GM12878 (cell line): ENCODE measurements around the gene CYSTM1. TPM values are rescaled to one million over a fixed set of nuclear protein-coding genes. Genes with fewer than 3 reads are reported as not detected.

Experiments used
- ATAC-seq: fragments of 200-7000 bp; cut with Tn5 transposase; 3 replicates; pipeline ENCODE4 v1.9.1; 2020; ENCODE audit warnings: mild to moderate bottlenecking, moderate library complexity
- BruUV-seq: library from RNA; stranded (reverse); fragments of 400-500 nt; replicated peaks from 2 replicates; lab custom pipeline; 2021; lab: Mats Ljungman, UMichigan
- CTCF ChIA-PET: fragments of 300-600 bp; sonication (Branson Sonifier 250); formaldehyde crosslinking; extraction: SDS; loops from one replicate; lab custom pipeline; 2021; ENCODE audit warnings: inconsistent platforms; lab: Yijun Ruan, JAX
- POLR2A ChIA-PET: fragments of 350-600 bp; formaldehyde crosslinking; extraction: SDS; loops from one replicate; lab custom pipeline; 2021; ENCODE audit warnings: inconsistent platforms; lab: Charles Lee
- RAD21 ChIA-PET: fragments of 300-600 bp; sonication (Branson Sonifier 250); formaldehyde crosslinking; loops from one replicate; lab custom pipeline; 2023; ENCODE audit warnings: antibody characterized with exemption; ENCODE audit not compliant: unreplicated experiment; lab: Charles Lee
- SMC1A ChIA-PET: fragments of 300-600 bp; sonication (Branson Sonifier 250); formaldehyde crosslinking; loops from one replicate; lab custom pipeline; 2023; ENCODE audit not compliant: unreplicated experiment, uncharacterized antibody; lab: Charles Lee
- DNase-seq: peaks from one replicate; pipeline ENCODE4 v3.0.0-alpha.2; 2011; ENCODE audit warnings: low read depth, low spot score
- FAIRE-seq: peaks from 3 replicates; lab custom pipeline; 2011; peaks lifted over from hg19 to GRCh38; lab: Jason Lieb, UNC
- H2AFZ ChIP-seq: 2 replicates; pipeline ENCODE4 v1.6.0; 2011; ENCODE audit warnings: low read depth, low read length, control low read depth; ENCODE audit not compliant: control insufficient read depth
- H3K27ac ChIP-seq: 2 replicates; pipeline ENCODE4 v1.5.1; 2011; ENCODE audit warnings: control low read depth; ENCODE audit not compliant: control insufficient read depth, insufficient read depth
- H3K27me3 ChIP-seq, 2 experiments: replicated peaks in 1 of 2; 2 replicates each; pipeline versions ENCODE4 v1.6.0 to v1.6.1; 2011; ENCODE audit warnings: low read length in 1 of 2; ENCODE audit not compliant: control insufficient read depth in 2 of 2, insufficient read depth in 2 of 2
- H3K36me3 ChIP-seq, 2 experiments: 2 replicates each; pipeline ENCODE4 v1.5.1; 2011; ENCODE audit warnings: low read length in 1 of 2; ENCODE audit not compliant: control insufficient read depth in 2 of 2, insufficient read depth in 2 of 2
- H3K4me1 ChIP-seq: 2 replicates; pipeline ENCODE4 v1.6.1; 2011; ENCODE audit warnings: mild to moderate bottlenecking, low read length, moderate library complexity, mixed read lengths; ENCODE audit not compliant: control insufficient read depth, insufficient read depth
- H3K4me2 ChIP-seq: 2 replicates; pipeline ENCODE4 v1.6.0; 2011; ENCODE audit warnings: control low read depth; ENCODE audit not compliant: control insufficient read depth, insufficient read depth
- H3K4me3 ChIP-seq: fragments of 200-600 bp; sonication (generic); 2 replicates; pipeline ENCODE4 v1.5.1; 2016
- H3K79me2 ChIP-seq: 2 replicates; pipeline ENCODE4 v1.6.0; 2011; ENCODE audit warnings: low read length; ENCODE audit not compliant: control insufficient read depth, insufficient read depth
- H3K9ac ChIP-seq: 2 replicates; pipeline ENCODE4 v1.8.0; 2011; ENCODE audit warnings: low read length, control low read depth, mixed read lengths; ENCODE audit not compliant: control insufficient read depth, insufficient read depth
- H3K9me3 ChIP-seq: replicated peaks from 3 replicates; pipeline ENCODE4 v1.5.1; 2011; ENCODE audit warnings: mild to moderate bottlenecking, low read length; ENCODE audit not compliant: control insufficient read depth, insufficient read depth
- H4K20me1 ChIP-seq: 2 replicates; pipeline ENCODE4 v1.6.0; 2011; ENCODE audit not compliant: control insufficient read depth, insufficient read depth
- BMI1 ChIP-seq: fragments of 450-650 bp; IDR thresholded peaks from 2 replicates; pipeline ENCODE4 v1.6.1; 2016; ENCODE audit warnings: mild to moderate bottlenecking, moderate library complexity, borderline replicate concordance
- DPF2 ChIP-seq: fragments of 450-650 bp; IDR thresholded peaks from 2 replicates; pipeline ENCODE4 v1.6.1; 2017; ENCODE audit warnings: mild to moderate bottlenecking
- FOS ChIP-seq: IDR thresholded peaks from 3 replicates; pipeline ENCODE4 v1.6.1; 2011; ENCODE audit warnings: borderline replicate concordance; ENCODE audit not compliant: insufficient read length; ENCODE audit errors: extremely low read depth
- MEF2A ChIP-seq: IDR thresholded peaks from 2 replicates; pipeline ENCODE4 v1.6.1; 2011; ENCODE audit warnings: low read depth, mild to moderate bottlenecking, low read length, moderate library complexity; ENCODE audit not compliant: insufficient read depth
- NRF1 ChIP-seq: conservative IDR thresholded peaks from 2 replicates; pipeline ENCODE4 v1.6.1; 2011; ENCODE audit warnings: mild to moderate bottlenecking, low read depth, low read length, improper control_type of control experiment
- SMAD1 ChIP-seq: fragments of 450-650 bp; IDR thresholded peaks from 2 replicates; pipeline ENCODE4 v1.6.1; 2018; ENCODE audit warnings: mild to moderate bottlenecking, low read depth; ENCODE audit not compliant: partially characterized antibody
- SMC3 ChIP-seq: IDR thresholded peaks from 2 replicates; pipeline ENCODE4 v1.6.1; 2011; ENCODE audit warnings: low read length, improper control_type of control experiment, borderline replicate concordance
- SUPT20H ChIP-seq: IDR thresholded peaks from 2 replicates; pipeline ENCODE4 v1.6.1; 2011; ENCODE audit warnings: low read depth, mild to moderate bottlenecking, low read length, moderate library complexity, borderline replicate concordance; ENCODE audit not compliant: control insufficient read depth
- TAF1 ChIP-seq: IDR thresholded peaks from 2 replicates; pipeline ENCODE4 v1.6.1; 2011; ENCODE audit warnings: mild to moderate bottlenecking, low read depth, low read length, borderline replicate concordance
- USF1 ChIP-seq: IDR thresholded peaks from 2 replicates; pipeline ENCODE4 v1.6.1; 2011; ENCODE audit warnings: borderline replicate concordance, low read depth, mild to moderate bottlenecking, moderate library complexity, mixed read lengths, low read length; ENCODE audit not compliant: insufficient read depth; ENCODE audit errors: extremely low read length
- ZNF24 ChIP-seq: fragments of 450-650 bp; IDR thresholded peaks from 2 replicates; pipeline ENCODE4 v1.6.1; 2017; ENCODE audit warnings: antibody characterized with exemption, mild to moderate bottlenecking
- WGBS: methylation state at CpG from one replicate; pipeline ENCODE4 v1.1.6; 2016; ENCODE audit warnings: low lambda C conversion rate; ENCODE audit not compliant: insufficient replicate concordance, insufficient coverage; ENCODE audit errors: missing lambda C conversion rate; 5-methylcytosine and 5-hydroxymethylcytosine counted together
- in situ Hi-C: fragments of 300-500 bp; cut with MboI; formaldehyde crosslinking; loops from 9 replicates; pipeline ENCODE4 v1.14.3; 2018; ENCODE audit warnings: mixed read lengths
- intact Hi-C: fragments of 100-400 bp; cut with micrococcal nuclease; formaldehyde crosslinking; loops from one replicate; pipeline ENCODE4 v1.14.2; 2022; ENCODE audit not compliant: unreplicated experiment
- polyA plus RNA-seq, 11 experiments: library from polyadenylated mRNA; depleted of rRNA in 4 of 11; unstranded in 6 of 11; stranded (reverse) in 5 of 11; fragments of >200 nt; fragmentation: Nextera tagmentation in 4 of 11; fragmentation: Illumina TruSeq in 1 of 11; extraction: Ambion mirVana in 4 of 11; extraction: Trizol in 1 of 11; gene quantifications; 1 replicate in 1 of 11; 2 replicates in 10 of 11; pipeline versions ENCODE4 v1.2.1 to v1.2.3, GENCODE V29; 2011 to 2016; ENCODE audit warnings: inconsistent platforms in 2 of 11, missing spikeins in 2 of 11, low read depth in 1 of 11
- total RNA-seq, 4 experiments: library from RNA; depleted of rRNA in 3 of 4; stranded (reverse); fragments of >200 nt in 3 of 4; fragmentation: Illumina TruSeq in 1 of 4; extraction: Trizol in 1 of 4; gene quantifications; 2 replicates each; pipeline versions ENCODE4 v1.2.1 to v1.2.3, GENCODE V29; 2013 to 2021
- TF ChIP-seq, protein P1 (sequence below): fragments of 450-650 bp; IDR thresholded peaks from 2 replicates; pipeline ENCODE4 v1.6.1; 2017; ENCODE audit warnings: low read depth, mild to moderate bottlenecking, moderate library complexity

Gene CYSTM1
- total and polyA plus RNA-seq, 10 of the 15 experiments (the other 5 are each of a cell fraction or from before 2014, with no cell fraction given) = 52.7 to 261 (median 98.7) TPM

DNA sequence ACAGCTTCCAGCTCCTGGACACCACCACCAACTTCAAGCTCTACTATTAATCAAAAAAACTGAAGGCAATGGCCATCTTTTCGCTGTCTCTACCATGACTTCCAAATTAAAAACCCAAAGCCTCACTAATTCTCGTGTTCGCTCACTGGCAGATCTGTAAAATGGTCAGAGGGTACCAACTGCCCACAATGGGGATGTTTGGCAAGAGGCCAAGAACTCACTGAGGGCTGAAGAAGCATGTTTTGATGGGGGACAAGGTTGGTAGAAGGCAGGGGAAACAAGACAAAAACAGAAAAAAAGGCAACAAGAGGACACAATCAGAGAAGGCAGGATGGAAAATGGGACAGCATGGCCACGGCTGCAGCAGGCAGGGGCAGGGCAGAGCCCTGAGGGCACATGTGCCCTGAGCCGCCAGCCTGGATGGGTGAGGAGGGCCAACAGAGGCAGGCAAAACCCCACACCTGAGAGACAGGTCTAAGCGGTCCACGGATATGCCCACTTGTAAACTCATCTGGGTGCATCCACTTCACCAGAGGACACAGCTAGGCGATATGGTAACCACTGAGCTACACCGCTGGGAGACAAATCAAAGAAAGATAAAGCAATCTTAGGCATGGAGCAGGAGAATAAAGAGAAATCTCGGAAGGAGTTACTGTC is 77.6 kb downstream of the CYSTM1 start:
- FAIRE-seq = no peak
- intact Hi-C loops = loop anchor here (10.0 kb wide), 1 partner anchor 282 kb away; no protein-coding TSS in a partner anchor
- in situ Hi-C loops = no loop called here
- H3K9me3 ChIP-seq = no peaks in the 10 kb centered on the region
- CTCF ChIA-PET = interaction anchor here (0.6 to 18.8 kb wide), 4 partner anchors 10 to 487 kb away, joined by 3 to 774 read pairs (median 34); partner anchors contain the start of gene HBEGF
- H3K27me3 ChIP-seq = no peaks in the 10 kb centered on the region
- RAD21 ChIA-PET = interaction anchor here (1.0 to 1.1 kb wide), 2 partner anchors 9 to 13 kb away, joined by 3 read pairs; no protein-coding TSS in a partner anchor
- no peak overlapping the region for H3K4me2 ChIP-seq
- H4K20me1 ChIP-seq = no peaks in the 10 kb centered on the region; the same call in 1 of the 2 replicates
- H3K4me1 ChIP-seq = peaks cover 8% of the 10 kb centered on the region
- H3K79me2 ChIP-seq = no peaks in the 10 kb centered on the region; the same call in 1 of the 2 replicates
- BruUV-seq = no TSS peak
- no peak overlapping the region for H3K9ac ChIP-seq
- SMC1A ChIA-PET = interaction anchor here (0.8 to 14.6 kb wide), 6 partner anchors 8 to 98 kb away, joined by 3 to 345 read pairs (median 4); partner anchors contain the start of gene HBEGF
- TF ChIP-seq FOS (no peak), SMAD1 (no peak), SMC3 (no peak), USF1 (no peak), SUPT20H (no peak), NRF1 (no peak), DPF2 (no peak), BMI1 (no peak), TAF1 (no peak), ZNF24 (no peak), MEF2A (no peak)
- TF ChIP-seq, protein P1, sequence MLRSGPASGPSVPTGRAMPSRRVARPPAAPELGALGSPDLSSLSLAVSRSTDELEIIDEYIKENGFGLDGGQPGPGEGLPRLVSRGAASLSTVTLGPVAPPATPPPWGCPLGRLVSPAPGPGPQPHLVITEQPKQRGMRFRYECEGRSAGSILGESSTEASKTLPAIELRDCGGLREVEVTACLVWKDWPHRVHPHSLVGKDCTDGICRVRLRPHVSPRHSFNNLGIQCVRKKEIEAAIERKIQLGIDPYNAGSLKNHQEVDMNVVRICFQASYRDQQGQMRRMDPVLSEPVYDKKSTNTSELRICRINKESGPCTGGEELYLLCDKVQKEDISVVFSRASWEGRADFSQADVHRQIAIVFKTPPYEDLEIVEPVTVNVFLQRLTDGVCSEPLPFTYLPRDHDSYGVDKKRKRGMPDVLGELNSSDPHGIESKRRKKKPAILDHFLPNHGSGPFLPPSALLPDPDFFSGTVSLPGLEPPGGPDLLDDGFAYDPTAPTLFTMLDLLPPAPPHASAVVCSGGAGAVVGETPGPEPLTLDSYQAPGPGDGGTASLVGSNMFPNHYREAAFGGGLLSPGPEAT = no peak
- DNase-seq = no peak
- H2AFZ ChIP-seq = no peak overlapping the region
- ATAC-seq = no peak
- H3K4me3 ChIP-seq = no peak overlapping the region
- 96% methylated on average over 10 of the region's 10 CpGs for WGBS
- H3K36me3 ChIP-seq = peaks cover 0 to 2% of the 10 kb centered on the region in 2 experiments; a peak in 3 of 4 replicates
- H3K27ac ChIP-seq = no peak overlapping the region
- POLR2A ChIA-PET = interaction anchor here (0.7 to 2.1 kb wide), 4 partner anchors 14 to 143 kb away, joined by 3 to 6 read pairs (median 5); partner anchors contain the start of gene HBEGF
